GM23338 (cell line): ENCODE data around the gene WDR31. TPM values are rescaled to one million over a fixed set of nuclear protein-coding genes. Genes with fewer than 3 reads are reported as not detected.

Experiments used
- ATAC-seq: fragments of 200-7000 bp; cut with Tn5 transposase; 3 replicates; pipeline ENCODE4 v1.9.1; 2020
- DNase-seq: peaks from one replicate; pipeline ENCODE4 v3.0.0-alpha.2; 2015; ENCODE audit warnings: low spot score
- H2AFZ ChIP-seq: fragments of 200-600 bp; sonication (generic); 2 replicates; pipeline ENCODE4 v1.8.0; 2016; ENCODE audit warnings: antibody characterized with exemption, mild to moderate bottlenecking, moderate library complexity
- H3F3A ChIP-seq: fragments of 200-600 bp; sonication (generic); replicated peaks from 2 replicates; pipeline ENCODE4 v1.8.0; 2017; ENCODE audit warnings: antibody characterized with exemption, mixed run types, low read depth
- H3K27ac ChIP-seq: fragments of 200-600 bp; sonication (generic); 2 replicates; pipeline ENCODE4 v1.6.1; 2016; ENCODE audit warnings: low read depth
- H3K27me3 ChIP-seq: fragments of 200-600 bp; sonication (generic); 2 replicates; pipeline ENCODE4 v1.8.0; 2016; ENCODE audit warnings: mild to moderate bottlenecking, mixed run types, moderate library complexity; ENCODE audit not compliant: insufficient read depth
- H3K36me3 ChIP-seq: fragments of 200-600 bp; sonication (generic); 2 replicates; pipeline ENCODE4 v1.8.0; 2016; ENCODE audit warnings: mild to moderate bottlenecking; ENCODE audit not compliant: insufficient read depth
- H3K4me1 ChIP-seq: fragments of 200-600 bp; sonication (generic); 2 replicates; pipeline ENCODE4 v1.8.0; 2016; ENCODE audit warnings: mild to moderate bottlenecking, moderate library complexity; ENCODE audit not compliant: insufficient read depth
- H3K4me2 ChIP-seq: fragments of 200-600 bp; sonication (generic); 2 replicates; pipeline ENCODE4 v1.7.1; 2017; ENCODE audit warnings: mixed run types
- H3K4me3 ChIP-seq: fragments of 200-600 bp; sonication (generic); 2 replicates; pipeline ENCODE4 v1.6.1; 2016; ENCODE audit warnings: mixed run types
- H3K79me2 ChIP-seq: fragments of 200-600 bp; sonication (generic); replicated peaks from 2 replicates; pipeline ENCODE4 v1.8.0; 2017; ENCODE audit warnings: mild to moderate bottlenecking; ENCODE audit not compliant: insufficient read depth
- H3K9me2 ChIP-seq: fragments of 200-600 bp; sonication (generic); 2 replicates; pipeline ENCODE4 v1.8.0; 2017; ENCODE audit not compliant: insufficient read depth
- H4K20me1 ChIP-seq: fragments of 200-600 bp; sonication (generic); replicated peaks from 2 replicates; pipeline ENCODE4 v1.8.0; 2017; ENCODE audit warnings: mild to moderate bottlenecking; ENCODE audit not compliant: insufficient read depth
- H3K27ac Mint-ChIP-seq: 2 replicates; pipeline ENCODE4 v1.8.0; 2020; ENCODE audit warnings: inconsistent platforms, mild to moderate bottlenecking, moderate library complexity, mixed read lengths
- H3K27me3 Mint-ChIP-seq: 3 replicates; pipeline ENCODE4 v1.8.0; 2022; ENCODE audit warnings: low read depth, mild to moderate bottlenecking, moderate library complexity, mixed read lengths, inconsistent platforms; ENCODE audit not compliant: insufficient read depth, poor library complexity
- H3K36me3 Mint-ChIP-seq: 3 replicates; pipeline ENCODE4 v1.8.0; 2021; ENCODE audit warnings: low read depth, mild to moderate bottlenecking, inconsistent platforms, moderate library complexity, mixed read lengths
- H3K4me1 Mint-ChIP-seq: 3 replicates; pipeline ENCODE4 v1.8.0; 2020; ENCODE audit warnings: mild to moderate bottlenecking, inconsistent platforms, mixed read lengths
- H3K4me3 Mint-ChIP-seq: 3 replicates; pipeline ENCODE4 v1.8.0; 2021; ENCODE audit warnings: moderate library complexity, mild to moderate bottlenecking, inconsistent platforms, mixed read lengths
- H3K9me3 Mint-ChIP-seq: 3 replicates; pipeline ENCODE4 v1.8.0; 2020; ENCODE audit warnings: moderate library complexity, mild to moderate bottlenecking, inconsistent platforms, mixed read lengths
- CREB1 ChIP-seq: fragments of 250-450 bp; sonication (Bioruptor Pico); IDR thresholded peaks from 2 replicates; pipeline ENCODE4 v1.5.0; 2020; ENCODE audit warnings: low read depth, mild to moderate bottlenecking, moderate library complexity
- NANOG ChIP-seq: IDR thresholded peaks from 2 replicates; pipeline ENCODE4 v1.6.1; 2016; ENCODE audit warnings: antibody characterized with exemption, borderline replicate concordance
- STAT1 ChIP-seq: IDR thresholded peaks from one replicate; pipeline ENCODE4 v1.6.1; 2016; ENCODE audit warnings: antibody characterized with exemption; ENCODE audit not compliant: unreplicated experiment
- ZNF331 ChIP-seq: fragments of 250-450 bp; sonication (Bioruptor Pico); IDR thresholded peaks from 2 replicates; pipeline ENCODE4 v1.5.0; 2020; ENCODE audit warnings: low read depth, mild to moderate bottlenecking, moderate library complexity
- polyA plus RNA-seq: library from polyadenylated mRNA; unstranded; fragments of >200 nt; fragmentation: Nextera tagmentation; extraction: Ambion mirVana; gene quantifications from 2 replicates; pipeline ENCODE4 v1.2.1, GENCODE V29; 2016
- total RNA-seq: library from RNA; depleted of rRNA; stranded (reverse); fragments of >200 nt; shearing (Covaris generic); gene quantifications from 2 replicates; pipeline ENCODE4 v1.2.3, GENCODE V29; 2014
- TF ChIP-seq, protein P1 (sequence below), 2 experiments: fragments of 200-600 bp in 1 of 2; sonication (generic) in 1 of 2; conservative IDR thresholded peaks; 2 replicates each; pipeline versions ENCODE4 v1.5.1 to v1.6.1; 2016 to 2017; ENCODE audit warnings: antibody characterized with exemption in 2 of 2, low read depth in 2 of 2, mild to moderate bottlenecking in 2 of 2, moderate library complexity in 1 of 2
- TF ChIP-seq, protein P2 (sequence below): IDR thresholded peaks from 2 replicates; pipeline ENCODE4 v1.6.1; 2016; ENCODE audit warnings: antibody characterized with exemption

The WDR31 gene
- total and polyA plus RNA-seq, 2 experiments from 2014 or later = 0.13 to 0.63 TPM

DNA sequence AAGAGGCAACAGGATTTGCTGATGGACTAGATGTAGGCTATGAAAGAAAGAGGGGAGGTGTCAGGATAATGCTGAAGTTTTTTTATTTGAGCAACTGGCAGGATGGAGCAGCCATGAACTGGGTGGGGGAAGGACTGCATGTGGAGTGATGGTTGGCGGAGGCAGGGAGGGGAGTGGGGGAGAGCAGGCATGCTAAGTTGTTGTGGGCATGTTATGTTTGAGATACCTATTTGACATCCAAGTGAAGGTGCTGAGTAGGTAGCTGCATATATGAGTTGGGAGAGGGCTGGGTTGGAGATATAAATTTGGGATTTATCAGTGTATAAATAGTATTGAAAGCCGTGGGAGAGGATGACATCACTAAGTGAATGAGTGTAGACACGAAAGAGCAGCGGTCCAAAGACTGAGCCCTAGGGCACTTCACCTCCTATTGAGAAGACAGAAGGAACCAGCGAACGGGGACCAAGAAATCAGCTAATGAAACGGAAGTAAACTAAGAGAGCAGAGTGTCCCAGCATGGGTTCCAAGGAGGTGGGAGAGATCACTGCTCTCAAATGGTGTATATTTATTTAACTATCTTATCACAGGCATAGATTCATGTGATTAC, 16.7 kb upstream of the WDR31 start:
- Mint-ChIP-seq H3K9me3 (no peaks in the 10 kb centered on the region), H3K27me3 (no peaks in the 10 kb centered on the region)
- no peaks in the 10 kb centered on the region for H3K36me3 ChIP-seq

DNA sequence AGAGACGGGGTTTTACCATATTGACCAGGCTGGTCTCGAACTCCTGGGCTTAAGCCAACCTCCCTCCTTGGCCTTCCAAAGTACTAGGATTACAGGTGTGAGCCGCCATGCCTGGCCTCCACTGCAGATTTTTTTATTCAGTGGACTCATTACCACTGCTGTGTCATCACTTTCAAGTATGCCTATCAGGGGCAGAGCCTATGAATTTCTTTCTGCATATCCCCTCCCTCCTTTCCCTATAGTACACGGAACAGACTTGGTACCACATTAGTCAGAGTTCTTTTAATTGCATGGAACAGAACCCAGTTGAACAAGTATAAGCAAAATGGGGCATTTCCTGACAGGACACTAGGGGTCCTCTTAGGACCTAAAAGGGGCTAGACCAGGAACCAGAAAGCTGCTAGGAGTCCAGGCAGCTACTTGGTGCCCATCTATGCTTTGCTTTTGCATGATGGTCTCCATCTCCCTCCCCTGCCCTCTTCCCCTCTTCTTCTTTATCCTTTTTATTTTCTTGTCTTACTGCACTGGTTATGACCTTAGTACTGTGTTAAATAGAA, 15.0 kb upstream of the WDR31 start:
- Mint-ChIP-seq H3K9me3 (no peaks in the 10 kb centered on the region), H3K27ac (no peak overlapping the region), H3K27me3 (peaks cover 9% of the 10 kb centered on the region), H3K36me3 (no peaks in the 10 kb centered on the region), H3K4me3 (no peak overlapping the region), H3K4me1 (peaks cover 13% of the 10 kb centered on the region)
- ATAC-seq (peak; percentile 72), DNase-seq (peak; percentile 61)
- no peak overlapping the region for H3K4me3 ChIP-seq
- no peaks in the 10 kb centered on the region for H3K36me3 ChIP-seq
- H3K79me2 ChIP-seq = no peaks in the 10 kb centered on the region
- H3K4me1 ChIP-seq = peaks cover 14% of the 10 kb centered on the region; the same call in 1 of the 2 replicates
- no peak overlapping the region for H3K4me2 ChIP-seq
- H3F3A ChIP-seq = no peaks in the 10 kb centered on the region
- no peak overlapping the region for H2AFZ ChIP-seq
- peaks cover 8% of the 10 kb centered on the region; the same call in 1 of the 2 replicates for H3K27me3 ChIP-seq
- TF ChIP-seq ZNF331 (CRISPR knock-in tag) = no peak
- TF ChIP-seq, protein P1, sequence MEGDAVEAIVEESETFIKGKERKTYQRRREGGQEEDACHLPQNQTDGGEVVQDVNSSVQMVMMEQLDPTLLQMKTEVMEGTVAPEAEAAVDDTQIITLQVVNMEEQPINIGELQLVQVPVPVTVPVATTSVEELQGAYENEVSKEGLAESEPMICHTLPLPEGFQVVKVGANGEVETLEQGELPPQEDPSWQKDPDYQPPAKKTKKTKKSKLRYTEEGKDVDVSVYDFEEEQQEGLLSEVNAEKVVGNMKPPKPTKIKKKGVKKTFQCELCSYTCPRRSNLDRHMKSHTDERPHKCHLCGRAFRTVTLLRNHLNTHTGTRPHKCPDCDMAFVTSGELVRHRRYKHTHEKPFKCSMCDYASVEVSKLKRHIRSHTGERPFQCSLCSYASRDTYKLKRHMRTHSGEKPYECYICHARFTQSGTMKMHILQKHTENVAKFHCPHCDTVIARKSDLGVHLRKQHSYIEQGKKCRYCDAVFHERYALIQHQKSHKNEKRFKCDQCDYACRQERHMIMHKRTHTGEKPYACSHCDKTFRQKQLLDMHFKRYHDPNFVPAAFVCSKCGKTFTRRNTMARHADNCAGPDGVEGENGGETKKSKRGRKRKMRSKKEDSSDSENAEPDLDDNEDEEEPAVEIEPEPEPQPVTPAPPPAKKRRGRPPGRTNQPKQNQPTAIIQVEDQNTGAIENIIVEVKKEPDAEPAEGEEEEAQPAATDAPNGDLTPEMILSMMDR (conservative IDR thresholded peaks at IDR 0.05; ENCODE audit: low read depth in 2 of 2) = peak; percentile 48 to 58
- H3K9me2 ChIP-seq = peaks cover 2% of the 10 kb centered on the region; the same call in 1 of the 2 replicates
- no peaks in the 10 kb centered on the region for H4K20me1 ChIP-seq
- H3K27ac ChIP-seq = no peak overlapping the region

More for the DNA sequence above, 16.7 kb upstream of the WDR31 start:
- H3K4me1 Mint-ChIP-seq = no peaks in the 10 kb centered on the region
- no peak overlapping the region for H3K4me3 Mint-ChIP-seq
- no peaks in the 10 kb centered on the region for H3K36me3 Mint-ChIP-seq
- peaks cover 2% of the 10 kb centered on the region; the same call in 1 of the 2 replicates for H3K9me2 ChIP-seq
- TF ChIP-seq STAT1 (no peak), NANOG (no peak), CREB1 (CRISPR knock-in tag) (no peak)
- TF ChIP-seq, protein P1 (conservative IDR thresholded peaks at IDR 0.05; ENCODE audit: low read depth in 2 of 2) = no peak
- TF ChIP-seq, protein P2, sequence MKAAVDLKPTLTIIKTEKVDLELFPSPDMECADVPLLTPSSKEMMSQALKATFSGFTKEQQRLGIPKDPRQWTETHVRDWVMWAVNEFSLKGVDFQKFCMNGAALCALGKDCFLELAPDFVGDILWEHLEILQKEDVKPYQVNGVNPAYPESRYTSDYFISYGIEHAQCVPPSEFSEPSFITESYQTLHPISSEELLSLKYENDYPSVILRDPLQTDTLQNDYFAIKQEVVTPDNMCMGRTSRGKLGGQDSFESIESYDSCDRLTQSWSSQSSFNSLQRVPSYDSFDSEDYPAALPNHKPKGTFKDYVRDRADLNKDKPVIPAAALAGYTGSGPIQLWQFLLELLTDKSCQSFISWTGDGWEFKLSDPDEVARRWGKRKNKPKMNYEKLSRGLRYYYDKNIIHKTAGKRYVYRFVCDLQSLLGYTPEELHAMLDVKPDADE = no peak
- no peak overlapping the region for H3K27ac ChIP-seq
- no peaks in the 10 kb centered on the region for H4K20me1 ChIP-seq
- no peak overlapping the region for H3K4me2 ChIP-seq
- DNase-seq (no peak), ATAC-seq (no peak)
- H3F3A ChIP-seq = no peaks in the 10 kb centered on the region
- H3K27me3 ChIP-seq = no peaks in the 10 kb centered on the region
- no peak overlapping the region for H3K27ac Mint-ChIP-seq
- H3K79me2 ChIP-seq = no peaks in the 10 kb centered on the region
- H3K4me3 ChIP-seq = no peak overlapping the region
- H3K4me1 ChIP-seq = no peaks in the 10 kb centered on the region
- no peak overlapping the region for H2AFZ ChIP-seq
